RCC 7860 (cell line): ENCODE data around the gene C9orf153.
"Not testable (repeated sequence)": the region's sequence is repeated elsewhere in the genome, so short reads cannot be mapped to it uniquely, and the experiment has no call there.

Experiments
- DNase-seq: peaks from one replicate; pipeline ENCODE4 v3.0.0-alpha.2; 2015; ENCODE audit warnings: low spot score
- FAIRE-seq: peaks from 2 replicates; lab custom pipeline; 2012; peaks lifted over from hg19 to GRCh38; lab: Jason Lieb, UNC

C9orf153 gene

DNA sequence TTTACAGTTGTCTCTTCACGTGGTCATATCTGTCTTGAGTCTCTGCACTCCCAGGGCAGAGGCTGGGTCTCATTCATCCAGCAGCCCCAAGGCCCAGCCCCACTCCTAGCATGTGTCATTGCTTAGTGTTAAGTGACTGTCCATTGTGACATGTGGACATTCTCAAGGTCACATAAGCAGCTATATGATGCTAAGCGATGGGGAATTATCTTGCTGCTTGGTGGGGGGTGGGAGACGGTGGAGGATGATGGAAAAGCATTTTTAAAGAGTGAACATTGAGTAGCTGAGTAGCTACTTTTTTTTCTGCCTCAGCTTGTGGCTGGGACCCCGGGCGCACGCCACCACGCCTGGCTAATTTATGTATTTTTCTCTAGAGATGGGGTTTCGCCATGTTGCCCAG is at the start of gene C9orf153:
Gene C9orf153 (minus strand): TSS at position 101 of the 400 bp plus-strand sequence. CDS start 30,054 bp downstream, outside the sequence.
- no peak for DNase-seq
- FAIRE-seq: no peak

DNA sequence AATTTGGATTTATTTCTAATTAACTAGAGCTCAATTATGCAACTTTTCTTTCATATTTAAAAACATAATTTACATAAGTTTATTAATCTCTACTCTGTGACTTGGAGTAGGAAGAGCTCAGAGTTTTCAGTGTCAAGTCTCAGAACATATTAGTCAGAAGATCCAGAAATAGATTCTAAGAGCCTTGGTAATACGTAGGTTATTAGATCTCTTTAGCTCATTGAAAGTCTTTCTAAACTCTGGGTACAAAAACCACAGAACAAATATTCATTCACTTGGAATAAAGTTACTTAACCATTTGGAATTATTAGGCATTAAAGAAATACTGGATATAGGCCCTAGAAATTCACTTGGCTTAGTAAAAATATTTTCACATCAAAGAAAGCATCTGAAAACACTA is 49.2 kb upstream of the C9orf153 start:
- FAIRE-seq (no peak), DNase-seq (no peak)

DNA sequence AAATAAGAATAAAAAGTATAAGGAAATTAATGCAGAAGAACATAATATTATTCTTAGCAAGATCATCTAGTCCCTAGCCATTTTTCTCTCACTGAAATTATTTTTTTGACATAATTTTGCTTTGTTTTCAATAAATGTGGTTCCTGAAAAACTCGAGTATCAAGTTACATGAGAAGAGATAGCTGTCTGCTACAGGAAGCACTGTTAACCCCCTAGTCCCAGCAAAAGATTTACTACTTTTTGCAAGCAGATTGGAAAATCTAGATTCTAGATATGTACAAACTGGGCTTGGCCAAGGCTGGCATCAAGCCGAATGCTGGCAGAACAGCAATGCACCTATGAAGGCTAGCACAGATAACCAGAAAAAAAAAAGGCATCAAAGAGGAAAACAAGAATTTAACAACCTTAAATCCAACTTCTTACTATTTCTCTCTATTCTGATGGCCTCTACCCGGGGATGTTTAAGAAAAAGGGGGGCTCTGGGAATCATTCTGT is 44.8 kb upstream of the C9orf153 start:
- FAIRE-seq (no peak), DNase-seq (no peak)

DNA sequence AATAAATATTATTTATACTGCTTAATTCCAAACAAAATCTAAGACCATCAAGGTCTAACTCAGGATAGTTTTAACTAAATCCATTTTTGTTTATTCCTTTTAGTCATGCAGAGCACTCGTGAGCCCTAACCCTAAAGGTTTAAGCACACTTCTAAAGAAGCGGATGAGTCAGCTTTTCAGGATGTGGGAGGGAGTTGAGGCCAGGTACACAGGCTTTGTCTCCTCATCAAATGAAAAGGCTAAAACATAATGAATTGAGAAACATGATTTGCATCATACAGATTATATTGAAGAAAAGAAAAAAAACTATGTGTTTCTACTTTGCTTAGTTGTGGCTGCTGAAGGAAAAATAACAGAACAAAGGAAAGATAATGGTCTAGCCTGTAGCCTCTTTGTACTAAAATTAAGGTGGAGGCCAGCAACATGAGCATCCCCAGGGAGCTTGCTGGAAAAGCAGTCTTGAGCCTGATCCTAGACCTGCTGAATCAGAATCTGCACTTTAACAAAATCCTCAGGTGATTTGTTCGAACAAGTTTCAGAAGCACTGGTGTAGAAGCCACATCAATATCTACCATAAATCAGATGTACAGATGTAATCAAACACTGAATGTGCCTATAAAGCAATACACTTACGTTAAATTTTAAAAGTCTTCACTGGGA is 44.0 kb upstream of the C9orf153 start:
- DNase-seq (no peak), FAIRE-seq (no peak)

DNA sequence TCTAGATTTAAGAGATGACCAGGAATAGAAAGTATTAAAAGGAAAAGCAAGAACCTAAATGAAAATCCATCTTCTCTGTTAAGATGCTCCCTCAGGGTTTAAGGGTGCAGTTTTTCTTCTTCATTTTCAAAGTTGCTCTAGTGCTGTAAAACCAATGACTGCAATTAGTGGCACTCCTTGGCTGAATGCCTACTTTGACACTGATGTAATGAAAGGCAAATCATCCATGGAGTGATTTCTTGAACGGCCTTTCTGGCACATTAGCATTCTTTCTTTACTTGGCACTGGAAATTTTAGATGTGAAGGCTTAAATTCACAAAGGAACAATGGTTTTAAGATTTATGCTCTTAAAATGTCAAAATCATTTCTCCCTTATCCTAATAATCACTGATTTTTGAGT is 42.2 kb upstream of the C9orf153 start:
- no peak for DNase-seq
- no peak for FAIRE-seq

DNA sequence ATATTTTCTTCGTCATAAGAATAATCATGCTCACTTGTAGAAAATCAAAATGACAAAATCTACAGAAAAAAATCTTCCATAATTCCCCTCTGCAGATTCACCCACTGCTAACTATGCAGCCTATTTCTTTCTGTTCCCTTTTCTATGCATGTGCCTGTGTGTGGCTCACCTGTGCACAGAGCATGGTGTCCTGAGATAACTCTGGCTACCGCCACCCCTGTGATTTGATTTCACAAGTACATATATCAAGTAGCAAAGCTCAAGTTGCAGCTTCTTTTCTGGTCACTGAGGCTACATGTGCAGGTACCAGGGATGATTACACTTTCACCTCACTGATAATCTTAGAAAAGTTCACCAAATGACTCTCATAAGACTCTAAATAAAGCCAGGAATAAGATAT is 41.2 kb upstream of the C9orf153 start:
- DNase-seq (no peak), FAIRE-seq (no peak)

DNA sequence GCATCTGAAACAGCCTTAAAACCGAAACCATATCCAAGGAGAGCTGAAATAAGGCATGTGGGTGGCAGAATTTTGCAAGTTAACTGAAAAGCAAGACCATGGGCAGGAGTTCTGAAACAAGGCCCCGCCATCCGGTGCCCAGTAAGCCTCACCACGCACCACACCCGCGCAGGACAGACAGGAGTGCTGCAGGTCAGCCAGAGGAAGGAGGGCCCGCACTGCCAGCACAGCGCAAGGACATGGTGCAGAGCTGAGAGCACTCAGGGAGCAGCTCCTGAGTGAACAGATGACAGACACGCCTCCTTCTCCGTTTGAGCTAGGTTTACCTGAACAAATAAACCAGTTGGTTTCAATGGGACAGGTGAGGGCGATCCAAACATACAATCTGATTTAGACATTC is 39.4 kb upstream of the C9orf153 start:
- FAIRE-seq (no peak), DNase-seq (no peak)

DNA sequence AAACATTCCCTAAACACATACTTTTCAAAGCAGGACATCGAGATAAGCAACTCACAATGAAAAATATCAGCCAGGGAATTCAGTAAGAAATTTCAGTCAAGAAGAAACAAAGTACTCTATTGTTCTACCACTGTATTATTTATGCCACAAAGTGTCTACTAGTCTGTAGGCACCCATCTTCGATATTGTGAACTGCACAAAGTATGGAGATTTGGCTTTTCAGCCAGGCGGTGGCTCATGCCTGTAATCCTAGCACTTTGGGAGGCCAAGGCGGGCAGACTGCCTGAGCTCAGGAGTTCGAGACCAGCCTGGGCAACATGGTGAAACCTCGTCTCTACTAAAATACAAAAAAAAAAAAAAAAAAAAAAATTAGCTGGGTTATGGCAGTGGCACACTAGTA is 30.9 kb upstream of the C9orf153 start:
- FAIRE-seq, DNase-seq: not testable (repeated sequence)

DNA sequence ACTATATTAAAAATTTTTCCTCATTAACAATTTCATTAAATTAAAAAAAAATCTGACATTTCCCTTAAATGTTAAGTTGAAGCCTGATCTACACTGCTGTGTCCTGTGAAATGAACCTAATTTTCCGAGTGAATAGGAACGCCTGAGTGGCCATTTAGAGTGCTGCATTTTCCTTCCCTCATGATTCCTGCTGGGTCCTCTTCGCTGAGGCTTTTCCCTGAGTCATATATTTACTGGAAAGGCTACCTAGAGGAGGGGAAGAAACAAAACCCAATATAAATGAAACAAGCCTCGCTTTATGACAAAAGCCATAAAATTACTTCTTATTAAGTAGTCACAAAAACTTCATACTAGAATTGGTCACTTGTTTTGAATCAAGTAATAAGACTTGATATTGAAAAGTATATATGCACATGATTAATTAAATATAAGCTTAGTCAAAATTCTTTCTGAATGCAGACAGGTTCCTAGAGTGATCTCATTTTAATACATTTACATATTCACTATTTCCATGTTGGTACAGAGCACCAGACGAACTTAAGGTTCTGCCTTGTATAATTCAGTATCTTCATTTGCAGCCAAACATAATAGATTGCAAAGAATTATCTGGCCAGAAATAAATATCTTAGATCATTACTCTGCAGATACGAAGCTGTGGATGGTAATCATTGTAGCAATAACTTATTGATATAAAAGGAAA is 29.2 kb upstream of the C9orf153 start:
- DNase-seq (no peak), FAIRE-seq (no peak)

DNA sequence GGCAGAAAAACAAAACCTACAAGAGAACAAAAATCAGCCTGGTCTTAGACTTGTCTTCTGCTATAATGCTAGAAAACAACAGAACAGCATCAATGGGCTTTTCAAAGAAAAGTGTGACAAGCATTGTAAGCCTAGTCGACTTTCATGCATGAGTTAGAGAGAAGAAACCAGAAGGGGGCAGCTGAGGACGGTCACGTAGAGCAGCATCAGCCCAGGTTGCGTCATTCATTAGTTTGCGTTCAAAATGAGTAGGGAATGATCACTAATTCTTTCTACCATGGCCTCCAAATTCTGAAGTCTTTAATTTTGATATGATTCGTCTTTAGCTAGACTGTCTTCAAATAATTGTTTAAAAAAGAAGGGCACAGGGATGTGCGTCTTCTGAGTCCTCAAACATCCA is 27.6 kb upstream of the C9orf153 start:
- no peak for FAIRE-seq
- DNase-seq: no peak

DNA sequence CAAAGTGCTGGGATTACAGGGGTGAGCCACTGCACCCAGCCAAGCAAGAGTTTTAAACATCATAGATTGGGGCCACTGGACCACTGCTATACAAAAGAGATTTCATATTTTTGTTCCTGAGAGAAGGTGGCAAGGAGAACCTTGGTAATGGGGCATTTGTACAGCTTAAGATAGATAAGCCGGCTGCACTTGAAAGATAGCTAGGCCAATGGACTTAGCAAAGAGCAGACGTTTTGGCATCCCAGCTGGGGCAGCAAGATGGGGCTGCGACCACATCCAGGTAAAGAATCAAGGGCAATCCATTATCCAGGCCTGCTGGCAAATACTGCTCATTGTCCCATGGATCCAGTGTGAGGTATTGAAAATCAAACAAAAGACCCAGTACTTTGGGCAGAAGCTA is 26.8 kb upstream of the C9orf153 start:
- DNase-seq: no peak
- no peak for FAIRE-seq

DNA sequence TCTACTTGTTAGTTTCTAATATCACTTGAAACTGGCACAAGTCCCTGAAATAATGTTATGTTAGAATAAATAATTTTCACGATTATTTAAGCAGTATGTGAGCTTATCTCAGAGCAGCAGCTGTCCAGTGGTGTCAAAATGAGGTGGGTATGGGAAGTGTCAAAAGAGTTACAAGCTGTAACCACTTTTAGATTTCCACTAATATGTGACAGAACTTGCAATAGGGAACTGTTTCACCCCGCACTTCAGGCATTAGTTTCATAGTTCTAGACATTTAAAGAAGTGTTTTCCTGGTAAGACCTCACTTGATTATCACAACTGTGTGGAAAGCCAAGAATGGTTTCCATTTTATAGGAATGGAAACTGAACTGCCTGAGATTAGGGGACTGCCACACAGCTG is 25.8 kb upstream of the C9orf153 start:
- no peak for FAIRE-seq
- no peak for DNase-seq

DNA sequence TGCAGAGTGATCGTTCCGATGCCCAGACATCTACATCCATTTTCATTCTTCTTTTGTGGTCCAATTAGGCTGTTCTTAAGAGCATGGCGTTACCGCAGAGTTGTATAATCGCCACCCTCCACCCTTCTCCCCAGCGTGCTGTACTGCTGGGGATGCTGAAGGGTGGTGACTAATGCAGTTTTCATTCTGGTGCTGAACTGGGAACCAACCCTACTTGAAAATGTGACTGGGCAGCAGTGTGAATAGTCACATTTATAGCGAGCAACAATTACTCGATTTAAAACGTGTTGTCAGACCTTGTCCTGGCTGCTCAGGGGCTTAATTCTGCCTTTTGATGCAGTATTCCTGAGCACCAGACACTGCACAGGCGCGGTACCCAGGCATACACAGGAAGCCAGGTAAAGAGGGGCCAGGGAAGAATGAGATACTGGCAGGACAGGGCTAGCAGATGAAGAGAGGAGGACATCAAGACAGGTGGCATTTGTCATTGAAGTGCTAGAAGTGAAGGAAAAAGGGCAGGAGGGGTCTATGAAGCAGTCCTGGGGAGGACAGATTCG is 23.6 kb upstream of the C9orf153 start:
- DNase-seq: peak; percentile 64

DNA sequence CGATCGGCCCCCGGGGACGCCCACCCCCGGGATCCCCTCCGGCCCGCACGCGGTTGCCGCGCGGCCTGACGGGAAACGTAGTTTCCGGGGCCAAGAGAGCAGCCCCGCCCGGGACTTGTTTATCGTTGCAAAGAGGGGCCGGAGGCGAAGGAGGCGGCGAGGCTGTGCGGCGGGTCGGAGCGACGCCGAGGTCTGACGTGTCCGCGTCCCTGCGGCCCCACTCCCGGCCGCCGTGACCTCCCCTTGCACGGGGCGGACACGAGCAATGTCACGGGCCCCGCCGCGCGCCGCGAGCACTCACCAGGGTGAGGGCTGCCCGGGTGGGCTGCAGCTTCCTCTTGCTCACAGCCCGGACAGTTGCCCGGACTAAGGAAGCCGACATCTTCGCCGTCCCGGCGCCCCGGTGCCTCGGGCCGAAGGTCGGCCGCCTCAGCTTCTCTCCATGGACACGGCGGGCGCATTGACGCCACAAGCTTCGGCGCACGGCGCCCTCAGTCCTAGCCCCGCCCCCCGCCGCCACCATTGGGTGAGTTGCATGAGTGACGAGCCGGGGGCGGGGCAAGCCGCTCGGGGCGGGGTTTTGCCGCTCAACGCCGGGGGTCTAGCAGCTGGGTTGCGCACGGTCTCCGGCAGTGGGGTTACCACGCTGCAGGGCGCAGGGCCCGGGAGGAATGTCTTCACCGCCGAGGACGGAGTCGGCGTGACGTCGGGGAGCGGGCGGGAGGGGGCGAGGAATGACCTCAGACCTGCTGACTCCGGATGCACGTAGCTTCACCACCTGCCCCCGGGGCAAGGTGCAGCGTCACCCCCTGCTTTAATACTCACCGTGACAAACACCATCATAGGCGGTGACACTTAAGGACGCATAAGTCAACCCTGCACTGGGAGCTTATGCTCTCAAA is 22.9 kb upstream of the C9orf153 start, which contains the start of gene ISCA1:
Gene ISCA1 (minus strand): TSS at position 462 of the 902 bp plus-strand sequence. CDS start 80 bp downstream, at position 382.
- DNase-seq (peak; percentile 72), FAIRE-seq (no peak)

More for the DNA sequence above, 23.6 kb upstream of the C9orf153 start:
- peak; percentile 17 for FAIRE-seq

DNA sequence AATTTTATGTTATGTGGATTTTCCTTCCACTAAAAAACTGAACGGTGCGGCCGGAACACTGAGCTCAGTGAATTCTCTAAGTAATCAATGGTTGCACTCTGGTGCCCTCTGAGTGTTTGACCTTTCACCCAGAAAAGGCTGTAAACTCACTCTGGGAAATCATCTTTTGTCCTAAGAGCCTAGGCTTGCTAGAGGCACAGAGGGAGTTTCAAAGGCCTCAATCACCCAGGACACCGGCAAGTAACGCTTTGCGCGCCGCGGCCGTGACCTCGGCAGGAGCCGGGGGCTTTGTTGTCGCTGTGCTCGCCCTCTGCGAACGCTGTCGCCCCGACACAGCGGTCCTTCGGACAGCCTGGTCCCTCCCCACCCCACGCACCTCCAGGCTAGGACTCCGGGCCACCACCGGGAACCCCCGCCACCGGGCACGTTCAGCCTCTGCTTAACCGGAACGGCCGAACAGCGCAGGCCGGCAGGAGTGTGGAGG is 22.2 kb upstream of the C9orf153 start:
- no peak for DNase-seq
- no peak for FAIRE-seq

DNA sequence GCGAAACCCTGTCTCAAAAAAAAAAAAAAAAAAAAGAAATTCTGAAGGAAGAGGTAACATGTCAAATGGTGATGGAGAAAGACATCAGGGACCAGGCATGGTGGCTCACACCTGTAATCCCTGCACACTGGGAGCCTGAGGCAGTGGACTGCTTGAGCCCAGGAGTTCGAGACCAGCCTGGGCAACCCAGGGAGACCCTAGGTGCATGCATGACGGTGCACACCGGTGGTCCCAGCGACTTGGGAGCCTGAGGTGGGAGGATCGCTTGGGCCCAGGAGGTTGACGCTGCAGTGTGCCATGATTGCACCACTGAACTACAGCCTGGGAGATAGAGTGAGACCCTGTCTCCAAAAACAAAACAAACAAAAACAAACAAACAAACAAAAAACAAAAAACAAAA is 21.1 kb upstream of the C9orf153 start:
- DNase-seq (no peak), FAIRE-seq (no peak)

DNA sequence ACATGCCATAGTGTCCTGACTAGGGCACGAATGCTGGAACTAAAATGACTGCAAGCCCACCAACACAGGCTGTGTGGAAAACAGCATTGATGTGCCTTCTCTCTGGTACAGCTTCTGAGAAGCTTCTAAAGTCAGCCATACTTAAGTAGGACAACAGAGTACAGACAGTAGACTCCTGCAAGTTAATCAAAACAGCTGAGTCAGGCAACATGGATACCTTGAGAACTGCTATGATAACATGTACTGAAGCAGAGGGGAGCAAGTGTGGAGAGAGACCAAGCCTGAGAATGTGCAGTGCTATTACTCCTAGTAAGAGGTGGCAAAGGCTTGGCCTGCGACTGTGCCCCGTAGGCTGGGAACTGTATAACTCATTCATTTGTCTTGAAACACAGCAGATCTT is 20.4 kb upstream of the C9orf153 start:
- FAIRE-seq (no peak), DNase-seq (no peak)

DNA sequence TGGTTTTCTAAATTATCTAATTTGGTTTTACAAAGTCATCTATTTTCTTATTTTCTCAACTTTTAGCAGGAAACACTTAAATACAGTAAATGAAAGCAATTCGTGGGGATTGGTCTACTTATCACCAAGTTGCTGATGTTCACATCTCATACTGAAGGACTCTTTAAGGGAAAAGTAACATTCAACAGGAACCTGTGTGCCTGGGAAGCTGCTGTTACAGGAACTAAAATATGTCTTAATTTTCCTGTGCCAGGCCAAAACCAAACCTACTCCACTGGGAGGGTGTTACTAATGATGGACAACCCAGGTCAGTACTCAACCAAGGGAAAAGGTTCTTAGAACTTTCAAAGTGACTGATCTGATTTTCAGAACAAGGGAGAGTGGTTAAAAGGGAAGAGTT is 17.6 kb upstream of the C9orf153 start:
- no peak for FAIRE-seq
- DNase-seq: no peak

DNA sequence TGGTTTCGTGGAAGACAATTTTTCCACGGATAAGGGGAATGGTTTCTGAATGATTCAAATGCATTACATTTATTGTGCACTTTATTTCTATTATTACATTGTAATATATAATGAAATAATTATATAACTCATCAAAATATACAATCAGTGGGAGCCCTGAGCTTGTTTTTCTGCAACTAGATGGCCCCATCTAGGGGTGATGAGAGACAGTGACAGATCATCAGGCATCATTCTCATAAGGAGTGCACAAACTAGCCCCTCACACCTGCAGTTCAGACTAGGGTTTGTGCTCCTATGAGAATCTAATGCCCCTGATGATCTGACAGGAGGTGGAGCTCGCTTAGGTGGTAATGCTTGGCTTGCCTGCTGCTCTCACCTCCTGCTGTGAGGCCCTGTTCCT is 16.5 kb upstream of the C9orf153 start:
- FAIRE-seq: no peak
- DNase-seq: no peak

DNA sequence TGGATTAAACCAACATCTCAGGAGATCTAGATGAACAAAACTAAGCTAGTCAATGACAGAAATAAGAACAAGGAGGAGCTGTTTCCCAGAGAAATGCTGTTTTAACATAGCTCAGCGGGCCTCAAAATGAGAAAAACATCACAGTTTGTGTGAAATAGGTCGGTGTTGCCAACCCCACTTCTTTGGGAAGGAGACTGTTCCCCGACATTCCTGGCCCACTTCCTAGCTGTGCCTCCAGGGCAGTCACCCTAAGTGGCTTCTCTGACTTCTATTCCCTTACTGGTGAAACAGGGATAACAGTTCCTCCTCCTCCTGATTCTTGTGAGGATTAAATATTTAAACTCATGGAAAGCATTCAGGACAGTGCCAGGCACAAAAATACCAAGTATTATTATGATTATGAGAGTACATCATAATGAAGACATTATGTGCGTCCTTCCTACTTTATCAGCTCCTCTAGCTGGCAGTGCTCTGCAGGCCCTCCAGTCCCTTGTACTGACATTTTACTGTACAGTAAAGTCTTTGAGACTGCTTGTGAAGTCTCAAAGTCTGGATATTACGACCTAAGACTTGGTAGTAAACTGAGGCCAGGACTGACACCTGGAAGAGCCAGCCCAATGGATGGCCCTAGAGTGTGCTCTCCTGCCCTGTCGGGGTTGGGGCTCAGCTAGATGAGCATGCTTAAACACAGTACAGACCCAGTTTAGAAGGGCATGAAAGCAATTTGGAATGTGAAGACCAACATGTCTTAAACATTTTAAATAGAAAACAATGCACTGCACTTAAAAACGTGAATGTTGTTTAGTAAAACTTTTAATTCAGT is 15.6 kb upstream of the C9orf153 start:
- DNase-seq: no peak
- no peak for FAIRE-seq
